GM19452 (cell line): ENCODE results near the gene CTAGE6.
"Not testable (repeated sequence)": the region's sequence is repeated elsewhere in the genome, so short reads cannot be mapped to it uniquely, and the experiment has no call there.

Source experiments
- ATAC-seq: cut with Tn5 transposase; IDR thresholded peaks from one replicate; pipeline ENCODE4 v1.9.1; 2021; ENCODE audit not compliant: unreplicated experiment

The CTAGE6 gene, protein sequence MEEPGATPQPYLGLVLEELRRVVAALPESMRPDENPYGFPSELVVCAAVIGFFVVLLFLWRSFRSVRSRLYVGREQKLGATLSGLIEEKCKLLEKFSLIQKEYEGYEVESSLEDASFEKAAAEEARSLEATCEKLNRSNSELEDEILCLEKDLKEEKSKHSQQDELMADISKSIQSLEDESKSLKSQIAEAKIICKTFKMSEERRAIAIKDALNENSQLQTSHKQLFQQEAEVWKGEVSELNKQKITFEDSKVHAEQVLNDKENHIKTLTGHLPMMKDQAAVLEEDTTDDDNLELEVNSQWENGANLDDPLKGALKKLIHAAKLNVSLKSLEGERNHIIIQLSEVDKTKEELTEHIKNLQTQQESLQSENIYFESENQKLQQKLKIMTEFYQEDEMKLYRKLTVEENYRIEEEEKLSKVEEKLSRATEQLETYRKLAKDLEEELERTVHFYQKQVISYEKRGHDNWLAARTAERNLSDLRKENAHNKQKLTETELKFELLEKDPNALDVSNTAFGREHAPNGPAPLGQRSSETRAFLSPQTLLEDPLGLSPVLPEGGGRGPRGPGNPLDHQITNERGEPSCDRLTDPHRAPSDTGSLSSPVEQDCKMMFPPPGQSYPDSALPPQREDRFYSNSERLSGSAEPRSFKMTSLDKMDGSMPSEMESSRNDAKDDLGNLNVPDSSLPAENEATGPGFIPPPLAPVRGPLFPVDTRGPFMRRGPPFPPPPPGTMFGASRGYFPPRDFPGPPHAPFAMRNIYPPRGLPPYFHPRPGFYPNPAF

GRCh38 chr7:143757596-143757995 lies at the start of gene CTAGE6:
Gene CTAGE6, minus strand, starts transcription at chr7:143757696. Its CDS starts 38 bp downstream, at chr7:143757658.
- ATAC-seq, result not testable (repeated sequence)

GRCh38 chr7:143806664-143807071 lies 49.2 kb upstream of the CTAGE6 start:
- not testable (repeated sequence) for ATAC-seq

- ATAC-seq, result not testable (repeated sequence)
Observed at GRCh38 chr7:143797896-143798290, 40.4 kb upstream of the CTAGE6 start.

DNA sequence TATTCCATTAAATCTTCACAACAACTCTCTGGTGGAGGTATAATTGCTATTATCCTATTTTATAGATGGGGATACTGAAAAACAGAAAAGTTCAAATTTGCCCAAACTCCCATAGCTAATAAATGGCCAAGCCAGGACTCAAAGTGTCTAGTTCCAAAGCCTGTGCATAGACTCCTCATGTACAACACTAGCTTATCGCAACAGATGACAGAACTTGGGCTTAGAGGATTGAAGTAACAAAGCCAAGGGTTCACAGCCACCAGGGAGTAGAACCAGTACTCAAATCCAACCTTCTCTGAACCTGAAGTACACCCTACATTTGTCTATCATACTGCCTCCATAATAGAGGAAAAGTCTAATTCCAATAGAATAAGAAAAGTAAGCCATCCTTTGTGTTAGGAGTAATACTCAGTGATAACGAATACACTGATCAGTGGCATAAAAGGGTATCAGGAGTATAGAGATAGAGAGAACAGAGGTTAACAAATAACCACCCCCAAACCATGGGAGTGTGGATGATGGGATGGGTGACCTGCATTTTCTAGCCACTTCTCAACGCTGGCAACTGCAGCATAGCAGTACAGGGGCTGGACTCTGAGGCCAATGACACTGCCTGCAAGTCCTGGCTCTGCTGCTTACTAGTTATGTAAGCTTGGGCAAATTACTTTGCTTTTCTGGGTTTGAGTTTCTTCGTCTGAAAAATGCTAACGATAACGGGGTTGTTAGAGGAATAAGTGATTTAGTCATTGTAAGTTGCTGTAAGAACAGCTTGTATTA lies 39.8 kb upstream of the CTAGE6 start:
- not testable (repeated sequence) for ATAC-seq

- not testable (repeated sequence) for ATAC-seq
Observed at GRCh38 chr7:143795653-143796052, 38.2 kb upstream of the CTAGE6 start.

DNA sequence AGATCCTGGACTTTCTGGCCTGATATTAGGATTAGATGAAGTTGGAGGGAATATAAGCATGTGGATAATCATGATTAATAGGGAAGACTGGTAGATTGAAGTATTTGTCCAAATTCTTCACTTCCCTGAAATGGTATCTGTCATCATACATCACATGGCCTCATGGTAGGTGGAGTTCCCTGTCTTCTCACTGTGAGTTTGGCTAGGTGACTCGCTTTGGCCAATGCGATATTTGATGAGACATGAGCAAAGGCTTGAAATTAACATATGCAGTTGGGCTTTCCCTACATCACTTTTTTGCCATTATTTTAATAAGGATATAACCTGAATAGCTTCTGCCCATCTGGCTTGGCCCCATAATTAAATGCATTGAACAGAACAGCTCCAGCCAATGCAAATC lies 35.1 kb upstream of the CTAGE6 start:
- ATAC-seq, result not testable (repeated sequence)

DNA sequence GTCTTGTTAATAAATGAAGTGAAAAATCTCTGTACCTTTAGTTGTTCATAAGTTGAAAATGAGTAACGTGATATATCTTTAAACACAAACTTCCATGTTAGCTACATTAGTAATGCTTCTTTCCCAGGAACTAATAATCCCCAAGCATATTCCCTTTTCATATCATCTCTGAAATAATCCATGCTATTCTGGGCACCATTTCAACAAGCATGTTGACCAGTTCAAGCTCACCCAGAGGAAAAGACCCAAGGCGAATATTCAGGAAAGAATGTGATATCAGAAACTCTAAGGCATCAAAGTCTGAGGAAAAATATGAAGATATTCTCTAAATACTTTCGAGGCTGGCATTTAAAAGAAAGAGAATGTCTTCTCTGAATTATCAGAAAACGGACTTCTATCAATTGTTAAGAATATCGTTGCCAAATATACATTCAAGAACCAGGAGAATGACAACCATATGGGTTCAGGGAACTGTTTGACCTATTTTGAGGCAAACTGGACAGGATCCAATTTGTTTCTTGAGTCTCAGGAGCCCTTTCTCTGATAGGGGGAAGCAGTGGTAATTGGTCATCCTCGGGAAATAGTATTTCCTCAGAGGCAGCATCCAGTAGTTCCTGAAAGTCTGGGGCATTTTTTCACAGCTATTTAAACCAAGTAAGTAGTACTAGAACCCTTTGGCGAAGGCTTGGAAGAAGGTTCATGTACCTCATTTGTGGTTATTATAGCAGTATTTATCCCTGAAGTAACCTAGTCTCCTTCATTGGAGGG lies 28.1 kb upstream of the CTAGE6 start:
- ATAC-seq, result not testable (repeated sequence)

DNA sequence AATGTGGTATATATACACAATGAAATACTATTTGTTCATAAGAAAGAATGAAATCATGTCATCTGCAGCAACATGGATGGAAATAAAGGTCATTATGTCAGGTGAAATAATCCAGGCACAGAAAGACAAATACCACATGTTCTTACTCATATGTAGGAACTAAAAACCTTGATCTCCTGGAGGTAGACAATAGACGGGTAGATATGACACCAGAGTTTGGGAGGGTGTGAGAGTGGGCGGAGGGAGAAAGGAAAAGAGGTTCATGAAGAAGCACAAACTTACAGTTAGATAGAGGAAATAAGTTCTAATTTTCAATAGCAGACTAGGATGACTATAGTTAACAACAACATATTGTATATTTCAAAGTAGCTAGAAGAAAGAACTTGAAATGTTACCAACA lies 22.1 kb upstream of the CTAGE6 start:
- not testable (repeated sequence) for ATAC-seq

- ATAC-seq, result not testable (repeated sequence)
Observed at GRCh38 chr7:143772738-143773468, 15.4 kb upstream of the CTAGE6 start.

- not testable (repeated sequence) for ATAC-seq
Observed at GRCh38 chr7:143767531-143767930, 10.0 kb upstream of the CTAGE6 start.

- ATAC-seq, result not testable (repeated sequence)
Observed at GRCh38 chr7:143765678-143766077, 8.2 kb upstream of the CTAGE6 start.

DNA sequence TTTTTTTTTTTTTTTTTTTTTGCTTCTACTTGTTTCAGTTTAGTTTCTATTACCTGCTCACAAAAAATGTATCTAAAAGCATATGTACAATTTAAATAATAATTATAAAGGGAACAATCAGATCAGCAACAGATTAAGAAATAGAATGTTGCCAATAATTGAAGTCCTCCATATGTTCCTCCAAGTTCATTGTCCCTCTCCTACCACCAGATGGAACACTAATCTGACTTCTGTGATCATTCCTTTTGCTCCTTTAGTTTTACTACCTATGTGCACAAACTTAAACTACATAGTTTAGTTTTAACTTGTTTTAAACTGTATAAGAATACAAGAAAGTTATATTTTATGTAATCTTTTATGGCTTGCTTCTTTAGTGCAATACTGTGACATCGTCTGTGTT lies 5.6 kb upstream of the CTAGE6 start:
- ATAC-seq, result not testable (repeated sequence)

DNA sequence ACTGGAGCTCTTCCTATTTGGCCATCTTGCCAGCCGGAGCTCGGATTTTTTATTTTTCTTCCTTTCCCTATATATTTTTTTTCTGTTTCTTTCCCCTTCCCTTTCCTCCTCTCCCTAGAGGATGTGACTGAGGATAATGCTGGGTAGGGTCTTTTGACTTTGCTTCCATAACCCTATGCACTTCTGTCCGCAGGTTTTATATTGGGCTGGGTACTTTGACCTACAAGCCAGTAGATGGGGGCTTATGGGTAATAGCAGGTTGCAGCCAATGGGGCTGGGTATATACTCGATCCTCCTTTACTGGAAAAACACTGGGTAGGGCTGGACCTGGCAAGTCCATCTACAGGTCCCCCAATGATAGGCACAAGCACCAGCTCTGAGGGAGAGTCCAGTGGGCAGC lies 12.2 kb downstream of the CTAGE6 start:
- not testable (repeated sequence) for ATAC-seq

DNA sequence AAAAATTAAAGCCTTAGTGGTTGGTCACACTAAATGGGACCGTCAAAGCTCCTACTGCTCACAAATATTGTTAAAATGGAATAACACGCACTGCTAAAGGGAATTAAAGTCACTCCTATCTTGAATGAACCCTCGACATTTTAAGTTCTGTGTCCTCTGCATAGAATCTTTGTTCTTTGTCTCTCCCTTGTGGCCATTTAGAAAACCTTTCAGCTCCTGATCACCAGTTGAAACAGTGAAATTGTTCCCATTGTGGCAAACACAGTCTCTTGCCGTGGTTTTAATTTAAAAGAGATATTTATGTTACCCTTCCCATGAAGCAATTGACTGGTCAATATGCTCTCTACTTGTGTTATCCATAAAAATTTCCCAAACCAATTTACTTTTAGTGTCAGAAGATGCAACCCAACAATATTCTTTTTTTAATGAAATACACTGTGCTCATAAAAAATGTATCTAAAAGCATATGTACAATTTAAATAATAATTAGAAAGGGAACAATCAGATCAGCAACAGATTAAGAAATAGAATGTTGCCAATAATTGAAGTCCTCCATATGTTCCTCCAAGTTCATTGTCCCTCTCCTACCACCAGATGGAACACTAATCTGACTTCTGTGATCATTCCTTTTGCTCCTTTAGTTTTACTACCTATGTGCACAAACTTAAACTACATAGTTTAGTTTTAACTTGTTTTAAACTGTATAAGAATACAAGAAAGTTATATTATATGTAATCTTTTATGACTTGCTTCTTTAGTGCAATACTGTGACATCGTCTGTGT lies 20.3 kb downstream of the CTAGE6 start:
- not testable (repeated sequence) for ATAC-seq

GRCh38 chr7:143735962-143736361 lies 21.5 kb downstream of the CTAGE6 start:
- ATAC-seq, result no peak

DNA sequence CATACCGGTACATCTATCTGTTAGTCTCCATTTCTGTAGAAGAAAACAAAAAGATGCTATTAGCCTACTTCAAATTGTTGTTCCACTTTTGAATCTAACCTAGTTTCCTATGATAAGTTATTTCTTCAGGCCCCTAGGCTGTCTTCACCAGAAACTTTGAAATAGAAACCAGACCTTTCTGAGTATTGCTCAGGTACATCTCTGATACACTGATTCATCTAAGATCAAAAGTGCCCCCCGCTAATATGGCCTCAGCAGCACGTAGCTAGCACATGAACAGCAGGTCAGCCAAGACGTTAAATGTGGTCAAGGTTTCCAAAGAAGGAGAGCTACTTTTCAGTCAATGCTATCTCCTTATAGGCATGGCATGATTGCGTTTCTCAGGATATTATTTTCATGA lies 23.6 kb downstream of the CTAGE6 start:
- ATAC-seq, result no peak

DNA sequence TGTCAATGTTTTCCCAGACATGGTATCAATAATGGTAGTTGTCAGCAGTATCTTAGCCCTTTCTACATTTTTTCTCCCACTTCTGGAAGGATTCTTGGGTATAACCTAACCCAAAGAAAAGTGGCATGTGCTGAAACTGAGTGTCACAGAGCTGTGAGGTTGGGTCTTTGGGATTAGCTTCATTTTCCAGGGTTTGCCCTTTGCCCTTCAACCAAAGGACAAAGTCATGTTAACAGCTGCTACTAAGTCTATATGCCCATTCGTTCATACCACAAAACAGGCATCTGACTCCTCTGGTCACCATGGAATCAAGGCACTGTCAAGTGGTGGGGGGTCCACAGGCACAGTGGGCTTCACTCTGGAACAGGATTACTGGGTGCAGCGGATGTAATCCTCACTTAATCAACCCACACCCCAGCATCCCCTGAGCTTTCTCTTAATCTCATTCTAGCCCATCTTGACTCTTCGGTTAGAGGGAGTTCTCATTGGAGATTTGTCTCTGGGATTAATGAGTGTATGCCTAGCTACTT lies 29.1 kb downstream of the CTAGE6 start:
- ATAC-seq, result no peak

DNA sequence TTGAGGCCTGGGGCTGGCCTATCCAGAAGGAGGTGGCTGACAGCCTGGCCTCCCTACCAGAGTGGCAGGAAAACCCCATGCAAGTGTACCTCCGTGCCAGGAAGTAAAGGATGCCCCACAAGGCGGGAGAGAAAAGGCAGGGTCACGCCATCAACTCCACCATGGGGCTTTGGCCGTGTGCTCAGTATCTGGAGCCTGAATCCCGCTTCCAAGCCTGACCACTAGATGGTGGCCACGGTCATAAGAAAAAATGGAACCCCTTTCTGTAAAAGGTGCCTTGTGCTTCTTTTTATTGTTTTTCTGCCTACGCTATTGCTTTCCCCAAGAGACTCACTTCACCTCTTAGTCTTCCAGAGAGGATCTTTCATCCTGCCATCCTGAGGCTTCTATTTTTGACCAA lies 29.9 kb downstream of the CTAGE6 start:
- ATAC-seq, result not testable (repeated sequence)

GRCh38 chr7:143726143-143726542 lies 31.4 kb downstream of the CTAGE6 start:
- ATAC-seq, result not testable (repeated sequence)
